GM21737 (cell line): ENCODE data around the gene AFF2.
"Not testable (repeated sequence)": the region's sequence is repeated elsewhere in the genome, so short reads cannot be mapped to it uniquely, and the experiment has no call there.

Source experiments
- ATAC-seq: cut with Tn5 transposase; IDR thresholded peaks from one replicate; pipeline ENCODE4 v1.9.1; 2021; ENCODE audit warnings: mild to moderate bottlenecking, moderate library complexity; ENCODE audit not compliant: unreplicated experiment

Gene AFF2

DNA sequence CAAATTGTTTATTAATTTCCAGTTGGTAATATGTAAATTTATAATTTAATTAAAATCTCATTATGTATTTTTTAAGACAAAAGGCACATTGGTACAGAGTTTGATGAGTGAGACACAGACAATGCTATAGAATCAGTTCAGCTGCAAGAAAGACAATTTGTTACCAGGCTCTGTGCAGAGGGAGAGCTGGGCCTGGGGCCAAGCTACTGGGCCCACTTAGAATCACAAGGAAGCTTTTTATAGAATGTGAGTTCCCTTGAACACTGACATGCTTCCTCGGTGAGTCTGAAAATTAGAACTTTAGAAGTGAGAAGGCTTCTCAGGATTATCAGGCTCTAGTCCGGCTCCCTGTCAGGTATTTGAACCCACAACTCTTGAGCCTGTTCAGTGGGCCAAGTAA, 129.0 kb downstream of the AFF2 start:
- ATAC-seq = no peak

DNA sequence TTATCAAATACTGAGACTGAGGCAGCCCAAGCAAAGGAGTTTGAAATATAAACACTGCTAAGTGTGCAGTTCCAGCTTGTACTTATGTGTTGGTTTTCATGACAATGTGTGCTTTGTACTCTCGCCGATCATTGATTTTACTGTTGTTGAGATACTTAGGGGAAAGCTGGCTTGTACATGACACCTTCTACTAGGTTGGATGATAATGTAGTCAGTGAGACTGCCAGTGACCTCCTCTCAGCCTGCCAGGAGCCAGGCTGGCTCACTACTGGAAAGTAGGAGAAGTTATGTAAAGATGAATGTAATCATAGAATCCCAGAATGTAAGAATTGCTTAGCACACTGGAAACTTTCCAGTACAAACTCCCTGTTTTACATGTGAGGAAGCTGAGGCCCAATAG, 132.0 kb downstream of the AFF2 start:
- no peak for ATAC-seq

DNA sequence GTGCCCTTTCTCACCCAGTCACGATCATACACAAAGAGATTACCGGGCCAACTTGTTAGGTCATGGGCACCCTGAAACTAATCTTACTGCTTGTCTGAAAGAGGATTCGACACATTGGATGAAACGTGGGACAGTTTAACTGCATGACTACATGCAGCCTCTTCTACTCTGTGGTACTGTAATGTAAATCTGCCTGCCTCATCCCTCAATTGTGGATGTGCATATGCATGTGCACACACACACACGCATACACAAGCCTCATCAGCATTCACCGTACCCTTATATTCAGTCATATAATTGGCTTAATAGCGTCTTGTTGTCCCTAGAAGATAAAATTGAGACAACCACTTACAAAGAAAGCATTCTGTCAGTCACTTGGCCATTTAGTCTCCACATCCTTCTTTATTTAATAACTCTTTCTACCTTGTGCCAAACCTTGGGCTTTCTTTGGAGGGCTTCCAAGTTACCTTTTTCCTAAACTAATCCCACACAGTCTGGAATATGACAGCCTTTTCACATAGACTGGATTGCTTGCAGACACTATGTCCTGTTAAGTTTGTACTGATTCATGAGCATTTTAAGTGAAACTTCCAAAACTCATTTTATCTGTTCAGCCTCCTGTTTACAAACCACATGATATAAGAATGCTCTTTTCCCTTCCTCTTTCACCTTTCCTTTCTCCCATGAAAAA, 132.9 kb downstream of the AFF2 start:
- no peak for ATAC-seq

DNA sequence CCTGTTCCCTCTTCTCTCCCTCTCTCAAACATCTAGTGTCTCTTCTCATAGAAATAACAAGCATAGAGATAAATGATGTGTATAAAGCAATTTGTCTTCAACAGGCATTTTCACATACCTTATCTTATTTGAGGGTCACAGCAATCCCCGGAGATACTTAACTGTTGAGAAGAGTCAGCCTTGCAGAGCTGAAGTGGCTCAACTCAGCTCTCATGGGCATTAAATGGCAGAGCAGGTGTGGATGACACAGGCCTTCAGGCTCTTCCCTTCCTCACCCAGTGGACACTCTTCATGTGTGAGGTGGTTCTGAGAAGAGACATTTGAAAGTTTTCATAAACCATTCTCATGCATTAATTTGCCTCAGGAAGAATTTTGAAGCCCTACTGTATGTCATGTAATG, 134.2 kb downstream of the AFF2 start:
- no peak for ATAC-seq

DNA sequence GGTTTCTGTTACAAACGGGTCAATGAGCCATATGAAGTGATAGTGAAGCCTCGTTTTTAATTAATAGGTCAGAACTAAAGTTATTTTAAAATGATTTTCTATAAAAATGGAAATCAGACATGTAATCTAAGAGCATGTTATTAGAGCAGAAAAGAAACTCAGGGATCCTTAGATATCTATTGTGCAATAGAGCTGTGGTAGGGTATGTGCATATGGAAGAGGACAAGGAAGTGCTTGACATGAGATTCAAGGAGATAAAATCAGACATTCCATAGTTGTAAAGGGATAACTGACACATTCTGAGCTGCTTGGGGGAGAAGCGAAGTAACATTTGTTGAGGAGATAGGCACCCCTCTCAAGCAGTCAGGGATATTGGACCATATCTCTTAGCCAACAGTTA, 143.0 kb downstream of the AFF2 start:
- no peak for ATAC-seq

DNA sequence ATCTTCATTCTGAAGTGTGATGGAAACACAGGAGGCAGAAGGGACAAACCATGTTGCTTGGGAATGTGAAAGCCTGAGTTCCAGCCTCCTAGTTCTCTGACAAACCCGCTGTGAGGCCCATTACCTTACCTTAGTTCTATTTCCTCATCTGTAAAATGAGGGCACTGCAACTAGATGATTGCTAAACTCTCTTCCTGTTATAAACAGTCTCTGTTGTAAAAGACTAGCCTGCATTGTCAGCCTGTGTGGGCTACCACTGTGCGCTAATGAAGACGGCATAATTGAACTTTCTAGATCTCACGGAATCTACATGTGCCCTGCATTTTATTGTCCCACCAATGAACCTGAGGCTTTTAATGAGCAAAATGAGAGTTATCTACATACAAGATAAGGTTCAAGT, 147.2 kb downstream of the AFF2 start:
- ATAC-seq = no peak

DNA sequence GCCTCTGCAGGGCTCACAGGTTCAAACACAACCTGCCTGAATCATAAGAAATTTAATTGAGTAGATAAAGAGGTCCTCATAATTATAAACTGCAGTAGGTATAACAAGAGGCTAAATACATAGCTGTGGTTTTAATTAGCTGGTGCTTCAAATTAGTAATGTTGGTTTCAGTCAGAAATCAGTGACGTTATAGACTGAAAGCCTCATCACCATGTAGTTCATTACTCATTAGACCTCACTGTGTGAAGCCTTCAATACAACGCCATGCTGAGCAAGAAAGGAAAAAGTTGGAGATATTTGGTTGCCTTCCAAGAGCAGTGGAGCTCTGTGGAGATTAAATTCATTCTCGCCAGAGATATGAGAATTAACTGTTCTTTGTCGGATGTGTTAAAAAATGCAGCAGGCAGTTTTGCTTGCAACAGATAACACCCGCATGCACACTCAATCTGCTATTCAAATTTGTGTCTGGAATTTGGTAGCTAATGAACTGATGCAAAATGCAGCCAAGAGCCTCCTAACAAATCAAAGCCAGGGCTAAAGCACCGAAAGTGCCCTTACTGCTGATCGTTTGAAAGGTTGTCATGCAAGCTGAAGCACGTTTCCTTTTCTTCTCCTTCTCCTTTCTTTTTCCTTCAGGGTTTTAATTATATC, 148.9 kb downstream of the AFF2 start:
- ATAC-seq = no peak

DNA sequence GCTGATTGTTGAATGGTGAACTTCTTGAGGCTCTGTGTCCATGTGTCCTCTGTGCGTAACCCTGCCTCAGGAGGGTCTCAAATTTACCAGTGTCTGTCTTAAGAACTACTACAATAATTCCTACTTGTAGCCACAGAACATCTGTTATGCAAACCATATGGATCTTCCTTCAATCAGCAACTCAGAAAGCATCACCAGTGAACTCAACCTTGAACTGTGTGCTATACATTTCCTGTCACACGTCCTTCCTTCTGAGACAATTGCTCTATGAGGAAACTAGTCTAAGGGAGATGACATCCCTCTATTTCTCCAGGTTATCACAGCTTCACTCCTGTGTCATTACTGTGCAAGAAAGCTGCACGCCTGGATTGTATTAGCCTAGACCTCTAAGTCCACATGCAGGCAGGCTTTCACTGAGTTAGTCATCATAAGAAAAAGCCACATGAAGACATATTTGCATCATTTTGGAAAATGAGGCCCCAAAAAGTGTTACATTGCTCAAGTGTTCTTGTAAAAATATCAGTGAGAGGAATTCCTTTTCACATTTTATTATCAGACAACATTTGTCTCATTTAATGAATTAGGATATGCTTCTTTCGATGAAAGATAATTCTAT, 157.8 kb downstream of the AFF2 start:
- ATAC-seq = no peak

DNA sequence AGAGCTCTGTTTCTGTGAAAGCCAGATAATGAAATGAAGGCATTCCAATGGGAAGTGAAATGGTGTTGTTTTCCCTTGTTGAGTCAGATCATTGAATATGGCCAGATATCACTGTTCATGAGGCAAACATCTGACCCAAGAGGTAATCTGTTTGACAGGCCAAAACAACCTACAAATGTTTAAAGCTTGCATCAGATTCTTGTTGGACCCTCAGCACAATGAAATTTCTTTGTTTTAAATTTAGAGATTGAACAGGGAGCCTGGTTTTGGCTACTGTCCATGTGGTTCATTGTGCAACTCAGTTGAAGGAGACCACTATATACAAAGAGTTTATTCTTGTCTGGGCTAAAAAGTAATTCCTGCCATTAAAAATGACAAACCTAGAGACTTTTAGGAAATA, 159.1 kb downstream of the AFF2 start:
- ATAC-seq = no peak

DNA sequence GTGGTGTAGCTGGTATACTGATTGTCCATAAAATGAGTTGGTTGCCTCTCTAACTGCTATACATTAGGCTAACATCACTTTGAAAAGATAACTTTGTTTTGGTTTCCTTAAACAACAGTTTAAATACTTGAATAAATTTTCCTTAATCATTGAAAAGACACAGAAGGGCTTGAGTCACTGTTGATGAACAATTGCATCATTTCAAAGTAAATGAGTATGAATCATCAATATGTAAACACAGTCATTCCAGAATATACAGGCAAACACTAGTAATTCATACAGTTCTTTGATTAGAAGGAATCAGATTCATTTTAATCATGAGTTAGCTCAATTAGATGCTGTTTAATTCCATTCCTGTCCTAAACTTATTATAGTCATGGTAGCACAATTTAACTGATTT, 160.6 kb downstream of the AFF2 start:
- no peak for ATAC-seq

DNA sequence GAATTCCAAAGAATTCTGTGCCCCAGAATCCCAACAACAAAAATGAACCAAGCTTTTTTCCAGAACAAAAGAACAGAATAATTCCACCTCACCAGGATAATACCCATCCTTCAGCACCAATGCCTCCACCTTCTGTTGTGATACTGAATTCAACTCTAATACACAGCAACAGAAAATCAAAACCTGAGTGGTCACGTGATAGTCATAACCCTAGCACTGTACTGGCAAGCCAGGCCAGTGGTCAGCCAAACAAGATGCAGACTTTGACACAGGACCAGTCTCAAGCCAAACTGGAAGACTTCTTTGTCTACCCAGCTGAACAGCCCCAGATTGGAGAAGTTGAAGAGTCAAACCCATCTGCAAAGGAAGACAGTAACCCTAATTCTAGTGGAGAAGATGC, 161.6 kb downstream of the AFF2 start:
- ATAC-seq = no peak

DNA sequence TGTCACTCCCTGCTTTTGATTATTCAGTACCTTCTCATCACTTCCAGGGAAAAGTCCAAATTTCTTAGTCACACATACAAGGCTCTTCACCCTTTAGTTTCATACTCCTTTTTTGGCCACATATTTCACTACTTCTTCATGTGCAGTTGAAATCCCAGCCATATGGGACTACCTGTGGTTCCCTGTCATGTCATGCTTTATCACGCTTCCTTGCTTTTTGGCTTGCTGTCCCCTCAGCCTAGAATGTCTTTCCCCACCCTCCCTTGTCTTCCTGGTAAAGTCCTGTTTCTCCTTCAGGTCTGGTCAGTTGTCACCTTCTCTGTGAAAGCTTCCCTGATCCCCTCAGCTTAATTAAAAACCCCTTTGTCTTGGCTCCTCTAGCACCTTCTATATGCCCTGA, 163.8 kb downstream of the AFF2 start:
- ATAC-seq = no peak

DNA sequence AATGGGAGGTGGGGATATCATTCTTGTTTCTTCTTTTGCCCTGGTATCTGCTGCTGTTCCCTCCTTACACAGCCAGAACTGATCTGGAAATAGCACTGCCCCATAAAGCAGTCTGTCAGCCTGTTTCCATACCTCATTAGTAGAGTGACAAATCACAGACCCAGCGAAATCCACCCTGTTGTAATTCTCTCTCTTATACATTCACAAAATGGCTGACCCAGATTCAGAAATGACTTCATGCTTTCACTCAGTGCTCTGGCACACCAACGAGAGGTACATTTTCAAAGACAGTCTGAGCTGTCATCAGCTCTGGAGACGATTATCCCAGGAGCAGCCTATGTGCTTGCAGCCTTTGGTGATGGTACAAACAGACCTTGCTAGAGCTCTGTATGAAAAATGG, 164.6 kb downstream of the AFF2 start:
- no peak for ATAC-seq

DNA sequence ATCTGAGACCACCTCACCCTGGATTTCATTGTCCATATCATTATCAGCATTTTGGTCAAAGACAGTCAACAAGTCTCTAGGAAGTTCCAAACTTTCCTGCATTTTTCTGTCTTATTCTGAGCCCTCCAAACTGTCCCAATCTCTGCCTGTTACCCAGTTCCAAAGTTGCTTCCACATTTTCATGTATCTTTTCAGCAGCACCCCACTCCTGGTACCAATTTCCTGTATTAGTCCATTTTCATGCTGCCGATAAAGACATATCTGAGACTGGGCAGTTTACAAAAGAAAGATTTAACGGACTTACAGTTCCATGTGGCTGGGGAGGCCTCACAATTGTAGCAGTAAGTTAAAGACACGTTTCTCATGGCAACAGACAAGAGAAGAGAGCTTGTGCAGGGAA, 168.8 kb downstream of the AFF2 start:
- not testable (repeated sequence) for ATAC-seq

DNA sequence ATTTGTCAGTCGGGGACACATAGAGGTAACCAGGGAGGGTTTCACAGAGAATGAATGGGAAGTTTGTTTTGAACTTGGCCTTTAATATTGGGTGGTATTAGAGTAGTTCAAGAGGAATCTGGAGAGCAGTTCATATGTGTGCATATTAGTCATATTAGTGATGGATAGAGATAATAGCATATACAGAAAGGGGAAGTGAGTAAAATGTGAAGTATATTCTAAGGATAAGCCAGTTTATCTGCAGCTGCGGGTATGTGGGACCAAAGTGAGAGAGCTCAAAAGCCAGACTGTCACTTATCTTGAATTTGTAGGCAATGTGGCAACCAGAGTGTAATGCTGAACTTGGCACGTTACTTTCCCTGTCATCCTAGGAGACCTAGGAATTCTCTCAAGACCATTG, 169.9 kb downstream of the AFF2 start:
- no peak for ATAC-seq

DNA sequence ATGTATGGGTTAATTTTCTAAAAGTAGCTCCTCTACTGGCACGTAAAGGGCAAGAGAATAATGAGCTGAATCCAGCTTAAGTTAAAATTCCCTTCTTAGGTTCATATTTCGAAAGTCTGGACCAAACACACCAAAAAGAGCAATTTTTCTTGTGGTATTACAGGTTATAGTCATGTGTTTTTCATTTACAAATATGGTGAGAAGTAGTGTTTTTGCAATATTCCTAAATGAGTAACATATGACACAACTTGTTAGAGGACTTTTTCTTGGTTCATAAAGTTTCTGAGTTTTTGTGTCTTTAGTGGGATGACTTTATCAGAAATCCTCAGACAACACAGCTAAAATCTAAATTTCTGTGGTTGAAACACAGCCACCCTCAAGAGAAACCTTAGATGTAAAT, 172.1 kb downstream of the AFF2 start:
- ATAC-seq = no peak

DNA sequence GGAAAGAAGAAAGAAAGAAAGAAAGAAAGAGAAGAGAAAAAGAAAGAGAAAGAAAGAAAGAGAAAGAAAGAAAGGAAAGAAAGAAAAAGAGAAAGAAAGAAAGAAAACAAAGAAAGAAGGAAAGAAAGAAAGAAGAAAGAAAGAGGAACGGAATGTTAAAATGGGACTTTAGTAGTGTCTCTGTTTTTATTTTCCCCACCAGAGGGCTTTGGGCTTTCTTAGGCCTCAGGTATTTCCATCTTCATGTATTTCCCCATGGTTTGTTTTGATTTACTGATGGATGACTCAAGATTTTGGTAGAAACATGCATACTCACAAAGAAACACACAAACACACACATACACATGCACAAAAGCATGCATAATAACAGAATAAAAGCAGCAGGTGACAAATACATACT, 181.2 kb downstream of the AFF2 start:
- no peak for ATAC-seq

DNA sequence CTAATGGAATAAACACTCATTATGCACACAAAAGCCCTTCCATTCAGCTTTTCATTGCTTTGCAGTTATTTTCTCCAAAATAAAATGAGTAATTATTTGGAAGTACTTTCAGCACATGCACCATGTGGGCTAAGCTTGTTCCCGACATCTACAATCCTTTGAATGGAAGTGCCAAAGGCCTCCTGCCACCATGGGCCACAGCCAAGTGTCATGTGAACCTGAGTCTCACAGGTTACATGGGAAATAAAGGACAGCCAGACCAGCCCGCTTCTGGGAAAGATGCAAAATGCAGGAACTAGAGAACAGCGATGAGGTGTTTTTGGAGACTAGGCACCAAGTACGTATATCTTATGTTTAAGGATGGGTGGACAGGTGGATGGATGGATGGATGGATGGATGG, 181.8 kb downstream of the AFF2 start:
- no peak for ATAC-seq

DNA sequence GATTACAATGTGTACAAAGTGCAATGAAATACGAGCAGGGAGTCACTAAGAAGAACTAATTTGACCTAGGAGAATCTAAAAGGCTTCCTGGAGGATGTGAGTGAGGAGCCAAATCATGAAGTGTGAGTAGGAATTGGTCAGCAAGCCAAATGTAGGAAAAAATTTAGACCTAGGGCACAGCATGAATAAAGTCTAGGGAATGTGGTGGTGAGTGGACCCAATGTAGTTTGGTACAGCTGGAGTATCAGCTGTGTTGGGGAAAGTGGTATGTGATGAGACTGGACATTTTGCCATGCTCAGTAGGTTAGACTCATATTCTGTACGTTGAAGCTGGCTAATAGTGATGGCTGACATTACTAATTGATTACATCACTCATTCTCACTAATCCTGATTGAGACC, 191.0 kb downstream of the AFF2 start:
- ATAC-seq = no peak

DNA sequence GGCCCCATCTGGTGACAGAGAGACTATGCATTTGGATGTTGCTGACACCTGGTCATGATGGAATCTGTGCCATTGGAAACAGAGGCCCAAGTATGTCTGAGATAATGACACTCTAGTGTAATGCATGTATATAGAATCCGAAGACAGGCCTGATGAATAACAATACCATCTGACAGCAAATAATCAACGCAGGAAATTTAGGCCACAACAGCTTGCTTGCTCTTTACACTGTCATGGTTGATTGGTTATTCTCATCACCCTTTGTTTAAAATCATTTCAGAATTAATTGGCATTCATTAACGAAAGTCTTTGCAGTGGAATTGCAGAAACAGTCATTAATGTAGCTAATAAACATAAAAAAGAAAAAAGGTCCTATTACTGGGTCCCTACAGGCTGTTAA, 194.8 kb downstream of the AFF2 start:
- no peak for ATAC-seq

DNA sequence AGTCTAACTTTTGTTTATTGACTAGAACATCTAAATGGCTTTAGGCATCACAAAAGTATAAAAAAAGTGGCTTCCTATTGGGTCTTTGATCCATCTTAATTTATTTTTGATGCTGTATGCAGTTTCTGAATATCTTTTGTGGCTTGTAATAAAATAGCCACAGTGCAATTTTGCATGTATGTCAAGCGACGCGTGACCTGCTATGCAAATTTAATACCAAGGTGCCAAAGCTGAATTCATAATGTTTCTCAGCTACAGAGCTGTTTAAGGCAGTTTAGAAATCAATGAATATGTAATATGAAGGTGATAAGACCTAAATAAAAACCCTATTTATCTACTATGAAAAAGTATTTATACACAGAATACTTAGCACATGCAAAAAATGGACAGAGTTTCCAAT, 197.8 kb downstream of the AFF2 start:
- ATAC-seq = no peak

DNA sequence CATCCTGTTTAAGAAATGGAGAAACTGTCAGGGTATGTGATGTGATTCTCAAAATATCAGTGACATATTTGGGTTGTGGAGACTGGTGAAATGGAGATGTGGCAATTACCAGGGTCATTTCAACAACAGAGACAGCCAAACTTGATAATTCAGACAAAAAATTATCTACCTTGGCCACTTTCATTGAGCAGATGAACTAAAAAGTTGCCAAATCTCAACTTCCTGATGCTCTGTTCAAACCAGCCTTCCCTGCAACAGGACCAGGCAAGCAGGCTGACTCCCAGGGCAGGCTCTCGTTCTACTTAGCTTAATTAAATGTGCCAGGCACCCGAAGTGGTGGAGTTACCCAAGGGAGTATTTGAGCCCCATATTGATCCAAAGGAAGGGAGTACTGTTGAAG, 199.6 kb downstream of the AFF2 start:
- ATAC-seq = no peak

DNA sequence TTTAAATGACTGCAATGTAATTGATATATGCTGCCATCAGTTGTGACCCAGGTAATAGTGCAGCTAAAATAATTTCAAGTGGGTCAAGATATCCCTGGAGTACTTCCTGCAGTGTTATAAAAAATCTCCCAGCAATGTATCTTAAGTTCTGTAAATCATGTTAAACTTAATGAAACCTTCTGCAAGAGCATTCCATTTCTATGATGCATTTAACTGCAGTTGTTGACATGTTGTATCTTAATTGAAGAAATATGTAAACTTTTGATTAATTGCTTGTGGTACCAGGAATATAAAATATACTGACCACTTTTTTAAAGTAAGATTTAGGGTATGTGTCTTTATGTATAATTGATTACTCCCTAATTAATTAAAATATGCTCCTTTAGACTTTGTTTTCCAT, 213.6 kb downstream of the AFF2 start:
- ATAC-seq = no peak
